SK-N-SH treated with all-trans-retinoic acid at 6 μM for 48 hours (cell line): ENCODE measurements around the gene FLRT2.

Experiments used
- ATAC-seq: fragments of 200-7000 bp; cut with Tn5 transposase; 3 replicates; pipeline ENCODE4 v1.9.1; 2020; ENCODE audit warnings: mild to moderate bottlenecking, moderate library complexity
- ARNTL ChIP-seq: fragments of 450-650 bp; formaldehyde crosslinking; IDR thresholded peaks from 2 replicates; pipeline ENCODE4 v1.5.0; 2020; ENCODE audit warnings: low read depth, mild to moderate bottlenecking, moderate library complexity, borderline replicate concordance
- BACH2 ChIP-seq: fragments of 250-450 bp; sonication (Bioruptor Pico); IDR thresholded peaks from 2 replicates; pipeline ENCODE4 v1.9.0; 2021; ENCODE audit warnings: mild to moderate bottlenecking, borderline replicate concordance
- CREB5 ChIP-seq: fragments of 250-450 bp; sonication (Bioruptor Pico); IDR thresholded peaks from 2 replicates; pipeline ENCODE4 v1.5.1; 2020; ENCODE audit warnings: low read depth, mild to moderate bottlenecking, moderate library complexity
- CSDC2 ChIP-seq: fragments of 250-450 bp; sonication (Bioruptor Pico); IDR thresholded peaks from 2 replicates; pipeline ENCODE4 v1.5.0; 2020; ENCODE audit warnings: mild to moderate bottlenecking, moderate library complexity
- CSRNP3 ChIP-seq: fragments of 250-450 bp; sonication (Bioruptor Pico); IDR thresholded peaks from 2 replicates; pipeline ENCODE4 v1.5.1; 2021; ENCODE audit warnings: mild to moderate bottlenecking, moderate library complexity
- ESRRG ChIP-seq: fragments of 250-450 bp; sonication (Bioruptor Pico); IDR thresholded peaks from 2 replicates; pipeline ENCODE4 v1.6.1; 2021; ENCODE audit warnings: mild to moderate bottlenecking
- GLIS3 ChIP-seq: fragments of 250-450 bp; sonication (Bioruptor Pico); IDR thresholded peaks from 2 replicates; pipeline ENCODE4 v1.5.0; 2020; ENCODE audit warnings: mild to moderate bottlenecking, moderate library complexity
- ISL1 ChIP-seq: fragments of 250-450 bp; sonication (Bioruptor Pico); IDR thresholded peaks from 2 replicates; pipeline ENCODE4 v2.1.2; 2022; ENCODE audit warnings: mild to moderate bottlenecking, moderate library complexity
- OSR1 ChIP-seq: fragments of 250-450 bp; sonication (Bioruptor Pico); IDR thresholded peaks from 2 replicates; pipeline ENCODE4 v1.8.0; 2022; ENCODE audit warnings: moderate library complexity, mild to moderate bottlenecking, inconsistent platforms
- PATZ1 ChIP-seq: fragments of 250-450 bp; sonication (Bioruptor Pico); IDR thresholded peaks from 2 replicates; pipeline ENCODE4 v1.8.0; 2020; ENCODE audit warnings: mild to moderate bottlenecking, moderate library complexity, borderline replicate concordance
- POU6F1 ChIP-seq: fragments of 250-450 bp; sonication (Bioruptor Pico); IDR thresholded peaks from 2 replicates; pipeline ENCODE4 v1.8.0; 2021; ENCODE audit warnings: low read depth, mild to moderate bottlenecking, moderate library complexity, borderline replicate concordance
- PPARA ChIP-seq: fragments of 250-450 bp; sonication (Bioruptor Pico); IDR thresholded peaks from 2 replicates; pipeline ENCODE4 v1.5.0; 2020; ENCODE audit warnings: mild to moderate bottlenecking, borderline replicate concordance
- RARB ChIP-seq: fragments of 250-450 bp; sonication (Bioruptor Pico); IDR thresholded peaks from 2 replicates; pipeline ENCODE4 v1.8.0; 2021; ENCODE audit warnings: mild to moderate bottlenecking, moderate library complexity
- TCF4 ChIP-seq: fragments of 250-450 bp; sonication (Bioruptor Pico); IDR thresholded peaks from 2 replicates; pipeline ENCODE4 v1.8.0; 2021; ENCODE audit warnings: mild to moderate bottlenecking, moderate library complexity, borderline replicate concordance
- TOX ChIP-seq: fragments of 250-450 bp; sonication (Bioruptor Pico); IDR thresholded peaks from 2 replicates; pipeline ENCODE4 v1.8.0; 2021; ENCODE audit warnings: mild to moderate bottlenecking, moderate library complexity, borderline replicate concordance
- TSHZ2 ChIP-seq: fragments of 250-450 bp; sonication (Bioruptor Pico); IDR thresholded peaks from 2 replicates; pipeline ENCODE4 v1.5.0; 2020; ENCODE audit warnings: mild to moderate bottlenecking, moderate library complexity
- ZC3H10 ChIP-seq: fragments of 250-450 bp; sonication (Bioruptor Pico); IDR thresholded peaks from 2 replicates; pipeline ENCODE4 v1.5.1; 2021; ENCODE audit warnings: mild to moderate bottlenecking, moderate library complexity
- ZFP3 ChIP-seq: fragments of 250-450 bp; sonication (Bioruptor Pico); IDR thresholded peaks from 2 replicates; pipeline ENCODE4 v1.5.0; 2020; ENCODE audit warnings: mild to moderate bottlenecking, moderate library complexity
- ZFP30 ChIP-seq: fragments of 450-650 bp; formaldehyde crosslinking; IDR thresholded peaks from 2 replicates; pipeline ENCODE4 v1.5.0; 2022; ENCODE audit warnings: mild to moderate bottlenecking, moderate library complexity
- ZNF565 ChIP-seq: fragments of 450-650 bp; formaldehyde crosslinking; conservative IDR thresholded peaks from 2 replicates; pipeline ENCODE4 v1.5.0; 2020; ENCODE audit warnings: low read depth, mild to moderate bottlenecking, moderate library complexity
- ZNF70 ChIP-seq: fragments of 450-650 bp; formaldehyde crosslinking; IDR thresholded peaks from 2 replicates; pipeline ENCODE4 v1.5.0; 2020; ENCODE audit warnings: mild to moderate bottlenecking, moderate library complexity
- ZNF8 ChIP-seq: fragments of 450-650 bp; formaldehyde crosslinking; IDR thresholded peaks from 2 replicates; pipeline ENCODE4 v1.5.0; 2020; ENCODE audit warnings: mild to moderate bottlenecking, moderate library complexity

The FLRT2 gene

GRCh38 chr14:85590784-85591183 is 60.8 kb downstream of the FLRT2 start (continued):
- TF ChIP-seq TOX (CRISPR knock-in tag) (no peak), POU6F1 (CRISPR knock-in tag) (no peak), TCF4 (CRISPR knock-in tag) (no peak)

- TF ChIP-seq RARB (CRISPR knock-in tag) = no peak
- TF ChIP-seq ZNF565 (CRISPR knock-in tag) = no peak
- no peak for TF ChIP-seq ISL1 (CRISPR knock-in tag)
- no peak for TF ChIP-seq OSR1 (CRISPR knock-in tag)
- TF ChIP-seq ARNTL (CRISPR knock-in tag) = no peak
- TF ChIP-seq ZNF8 = no peak
- TF ChIP-seq CREB5 = no peak
- no peak for TF ChIP-seq PATZ1 (CRISPR knock-in tag)
- TF ChIP-seq ZFP3 (CRISPR knock-in tag) = no peak
- TF ChIP-seq ZC3H10 (CRISPR knock-in tag) = no peak
- no peak for TF ChIP-seq TSHZ2 (CRISPR knock-in tag)
- TF ChIP-seq ZFP30 = no peak
- no peak for TF ChIP-seq CSDC2 (CRISPR knock-in tag)
- no peak for TF ChIP-seq CSRNP3 (CRISPR knock-in tag)
- ATAC-seq = no peak
Observed at GRCh38 chr14:85594217-85594616, 64.3 kb downstream of the FLRT2 start.

- no peak for ATAC-seq
- TF ChIP-seq TOX (CRISPR knock-in tag) (no peak), CREB5 (no peak), ISL1 (CRISPR knock-in tag) (no peak), ARNTL (CRISPR knock-in tag) (no peak), RARB (CRISPR knock-in tag) (no peak), ZNF70 (CRISPR knock-in tag) (no peak), BACH2 (CRISPR knock-in tag) (no peak), ZNF8 (no peak), TCF4 (CRISPR knock-in tag) (no peak), POU6F1 (CRISPR knock-in tag) (no peak), ZFP3 (CRISPR knock-in tag) (no peak), CSDC2 (CRISPR knock-in tag) (no peak), ESRRG (no peak), OSR1 (CRISPR knock-in tag) (no peak), ZFP30 (no peak), GLIS3 (no peak), ZNF565 (CRISPR knock-in tag) (no peak), PPARA (no peak), CSRNP3 (CRISPR knock-in tag) (no peak), ZC3H10 (CRISPR knock-in tag) (no peak)
Observed at GRCh38 chr14:85595981-85596380, 66.0 kb downstream of the FLRT2 start.
